ENCODE measurements around the gene GPR156.
A peak's percentile ranks its signal among the peaks of the same experiment; 100 is the strongest.

The GPR156 gene

GRCh38 chr3:120151791-120152190, 133.2 kb downstream of the GPR156 start:
- Histone ChIP-seq H3K9me3 (replicated peaks; ENCODE audit: insufficient read depth, low read length) (no peaks in the 10 kb centered on the region), H3K27ac (ENCODE audit: low read length) (no peak overlapping the region), H3K36me3 (replicated peaks; ENCODE audit: insufficient read depth, low read length) (no peaks in the 10 kb centered on the region), H3K4me3 (ENCODE audit: low read length) (no peak overlapping the region), H2AFZ (ENCODE audit: low read length) (no peak overlapping the region), H3K9me2 (replicated peaks; ENCODE audit: insufficient read depth, low read length) (no peaks in the 10 kb centered on the region), H3K27me3 (replicated peaks; ENCODE audit: insufficient read depth, low read length) (no peaks in the 10 kb centered on the region), H3F3A (ENCODE audit: insufficient read depth, low read length) (peaks cover 17% of the 10 kb centered on the region), H3K4me1 (ENCODE audit: low read length) (peaks cover 21% of the 10 kb centered on the region), H3K4me2 (ENCODE audit: low read depth, low read length) (no peak overlapping the region), H3K9ac (ENCODE audit: low read length) (no peak overlapping the region), H3K79me2 (ENCODE audit: low read length) (no peaks in the 10 kb centered on the region), H4K20me1 (ENCODE audit: insufficient read depth, low read length) (no peaks in the 10 kb centered on the region)
- no peak for DNase-seq
- TF ChIP-seq EZH2phosphoT487 (IDR thresholded peaks at IDR 0.05; ENCODE audit: low read length) (no peak), CTCF (IDR thresholded peaks at IDR 0.05; ENCODE audit: low read length) (no peak), EZH2 (optimal IDR thresholded peaks at IDR 0.05; ENCODE audit: low read depth, low read length) (no peak)

- no peaks in the 10 kb centered on the region for H3K9me3 ChIP-seq (replicated peaks; ENCODE audit: insufficient read depth, low read length)
- H4K20me1 ChIP-seq (ENCODE audit: insufficient read depth, low read length), result no peaks in the 10 kb centered on the region
- no peaks in the 10 kb centered on the region for H3K27me3 ChIP-seq (replicated peaks; ENCODE audit: insufficient read depth, low read length)
- H3K9ac ChIP-seq (ENCODE audit: low read length), result peak overlapping the region; percentile 44; the same call in 1 of the 2 replicates
- H3F3A ChIP-seq (ENCODE audit: insufficient read depth, low read length), result peaks cover 17% of the 10 kb centered on the region
- no peak for TF ChIP-seq CTCF (IDR thresholded peaks at IDR 0.05; ENCODE audit: low read length)
- TF ChIP-seq EZH2phosphoT487 (IDR thresholded peaks at IDR 0.05; ENCODE audit: low read length), result no peak
- no peak for TF ChIP-seq EZH2 (optimal IDR thresholded peaks at IDR 0.05; ENCODE audit: low read depth, low read length)
- no peaks in the 10 kb centered on the region for H3K36me3 ChIP-seq (replicated peaks; ENCODE audit: insufficient read depth, low read length)
- peak; percentile 53 for DNase-seq
- H3K9me2 ChIP-seq (replicated peaks; ENCODE audit: insufficient read depth, low read length), result no peaks in the 10 kb centered on the region
- peaks cover 35% of the 10 kb centered on the region for H3K4me1 ChIP-seq (ENCODE audit: low read length)
- H2AFZ ChIP-seq (ENCODE audit: low read length), result peak overlapping the region; percentile 86
- H3K27ac ChIP-seq (ENCODE audit: low read length), result peak overlapping the region; percentile 88
- no peaks in the 10 kb centered on the region for H3K79me2 ChIP-seq (ENCODE audit: low read length)
- peak overlapping the region; percentile 68 for H3K4me2 ChIP-seq (ENCODE audit: low read depth, low read length)
- H3K4me3 ChIP-seq (ENCODE audit: low read length), result peak overlapping the region; percentile 31
These were observed 136.7 kb downstream of the GPR156 start for GRCh38 chr3:120148187-120148949.

- Histone ChIP-seq H4K20me1 (ENCODE audit: insufficient read depth, low read length) (no peaks in the 10 kb centered on the region), H3K4me1 (ENCODE audit: low read length) (peaks cover 35% of the 10 kb centered on the region), H3K4me2 (ENCODE audit: low read depth, low read length) (peak overlapping the region; percentile 68), H3K36me3 (replicated peaks; ENCODE audit: insufficient read depth, low read length) (no peaks in the 10 kb centered on the region), H3K4me3 (ENCODE audit: low read length) (peak overlapping the region; percentile 31), H3K9ac (ENCODE audit: low read length) (peak overlapping the region; percentile 44), H3K9me3 (replicated peaks; ENCODE audit: insufficient read depth, low read length) (no peaks in the 10 kb centered on the region), H3K79me2 (ENCODE audit: low read length) (no peaks in the 10 kb centered on the region), H3K27ac (ENCODE audit: low read length) (peak overlapping the region; percentile 88), H3F3A (ENCODE audit: insufficient read depth, low read length) (peaks cover 17% of the 10 kb centered on the region), H3K9me2 (replicated peaks; ENCODE audit: insufficient read depth, low read length) (no peaks in the 10 kb centered on the region), H2AFZ (ENCODE audit: low read length) (peak overlapping the region; percentile 86), H3K27me3 (replicated peaks; ENCODE audit: insufficient read depth, low read length) (no peaks in the 10 kb centered on the region)
- peak; percentile 84 for DNase-seq
- TF ChIP-seq CTCF (IDR thresholded peaks at IDR 0.05; ENCODE audit: low read length) (peak; percentile 79), EZH2phosphoT487 (IDR thresholded peaks at IDR 0.05; ENCODE audit: low read length) (no peak)
These were observed 137.8 kb downstream of the GPR156 start for GRCh38 chr3:120147072-120147871.

Data from MM.1S (cell line).